H1 (cell line): Measurements from ENCODE around the gene AGBL5. TPM values are rescaled to one million over a fixed set of nuclear protein-coding genes. Genes with fewer than 3 reads are reported as not detected.

Experiments
- CTCF ChIA-PET: fragments of 300-600 bp; sonication (Branson Sonifier 250); formaldehyde crosslinking; loops from one replicate; lab custom pipeline; 2021; ENCODE audit not compliant: partially characterized antibody; lab: Charles Lee
- POLR2A ChIA-PET: fragments of 300-600 bp; sonication (Branson Sonifier 250); formaldehyde crosslinking; loops from one replicate; lab custom pipeline; 2021; ENCODE audit warnings: inconsistent platforms; ENCODE audit not compliant: partially characterized antibody; lab: Charles Lee
- DNase-seq, 2 experiments: peaks; one replicate each; pipeline versions ENCODE4 v3.0.0 to v3.0.0-alpha.2; 2010 to 2022; ENCODE audit warnings: low spot score in 2 of 2, low read depth in 1 of 2, mixed read lengths in 1 of 2
- FAIRE-seq: peaks from 2 replicates; lab custom pipeline; 2011; peaks lifted over from hg19 to GRCh38; lab: Jason Lieb, UNC
- H2AFZ ChIP-seq: 2 replicates; pipeline ENCODE4 v1.8.1; 2012; ENCODE audit warnings: low read length, inconsistent platforms
- H2AK5ac ChIP-seq: 2 replicates; pipeline ENCODE4 v1.6.1; 2013; ENCODE audit warnings: low read depth, low read length
- H2BK120ac ChIP-seq: replicated peaks from 2 replicates; pipeline ENCODE3; 2013; ENCODE audit warnings: low read depth, low read length, inconsistent platforms
- H2BK12ac ChIP-seq: 2 replicates; pipeline ENCODE4 v1.6.1; 2013; ENCODE audit warnings: low read depth, low read length
- H2BK15ac ChIP-seq: 2 replicates; pipeline ENCODE4 v1.6.1; 2013; ENCODE audit warnings: low read length
- H2BK20ac ChIP-seq: 2 replicates; pipeline ENCODE4 v1.6.1; 2013; ENCODE audit warnings: low read length
- H2BK5ac ChIP-seq: 2 replicates; pipeline ENCODE4 v1.6.1; 2013; ENCODE audit warnings: low read depth, low read length
- H3K14ac ChIP-seq: 2 replicates; pipeline ENCODE4 v1.6.1; 2013; ENCODE audit warnings: inconsistent platforms; ENCODE audit not compliant: insufficient read length
- H3K18ac ChIP-seq: 2 replicates; pipeline ENCODE4 v1.6.1; 2013; ENCODE audit warnings: low read length; ENCODE audit errors: extremely low read depth
- H3K23ac ChIP-seq: 2 replicates; pipeline ENCODE4 v1.6.1; 2013; ENCODE audit warnings: inconsistent platforms; ENCODE audit not compliant: insufficient read length
- H3K23me2 ChIP-seq: 2 replicates; pipeline ENCODE4 v1.6.1; 2013; ENCODE audit warnings: low read depth, low read length
- H3K27ac ChIP-seq: 2 replicates; pipeline ENCODE4 v1.6.1; 2011; ENCODE audit warnings: low read depth, low read length, inconsistent platforms
- H3K27me3 ChIP-seq, 4 experiments: replicated peaks in 1 of 4; 1 replicate in 1 of 4; 2 replicates in 3 of 4; pipeline versions ENCODE4 v1.6.1 to v1.8.1; 2011 to 2013; ENCODE audit warnings: low read length in 3 of 4, mild to moderate bottlenecking in 3 of 4, inconsistent platforms in 2 of 4, mixed read lengths in 2 of 4, moderate library complexity in 1 of 4; ENCODE audit not compliant: control insufficient read depth in 3 of 4, insufficient read depth in 3 of 4; ENCODE audit errors: extremely low read depth in 1 of 4
- H3K36me3 ChIP-seq, 4 experiments: 2 replicates each; pipeline versions ENCODE4 v1.6.1 to v1.8.1; 2011 to 2013; ENCODE audit warnings: mild to moderate bottlenecking in 4 of 4, low read length in 3 of 4, moderate library complexity in 2 of 4, control low read depth in 1 of 4, inconsistent platforms in 1 of 4; ENCODE audit not compliant: insufficient read depth in 4 of 4, control insufficient read depth in 2 of 4
- H3K4ac ChIP-seq: replicated peaks from 2 replicates; pipeline ENCODE3; 2013; ENCODE audit warnings: low read length, low read depth, mixed read lengths, inconsistent platforms; ENCODE audit not compliant: insufficient read length
- H3K4me1 ChIP-seq, 4 experiments: replicated peaks in 1 of 4; 1 replicate in 1 of 4; 2 replicates in 3 of 4; pipeline versions ENCODE4 v1.6.1 to v1.8.1; 2011 to 2013; ENCODE audit warnings: low read length in 3 of 4, inconsistent platforms in 2 of 4, mixed read lengths in 1 of 4; ENCODE audit not compliant: insufficient read depth in 4 of 4, control insufficient read depth in 3 of 4
- H3K4me2 ChIP-seq, 2 experiments: 2 replicates each; pipeline versions ENCODE4 v1.6.1 to v1.8.1; 2011 to 2013; ENCODE audit warnings: low read depth in 2 of 2, low read length in 2 of 2, control low read depth in 1 of 2, inconsistent platforms in 1 of 2, mild to moderate bottlenecking in 1 of 2; ENCODE audit not compliant: insufficient read depth in 1 of 2
- H3K4me3 ChIP-seq, 4 experiments: fragments of 200-600, 300-600 bp in 1 of 4; sonication (generic), shearing (Covaris generic), sonication (Bioruptor Twin) in 1 of 4; 2 replicates each; pipeline versions ENCODE4 v1.5.1 to v1.8.1; 2011 to 2016; ENCODE audit warnings: low read length in 4 of 4, low read depth in 3 of 4, control low read depth in 2 of 4, inconsistent platforms in 2 of 4, mild to moderate bottlenecking in 2 of 4, mixed read lengths in 1 of 4, moderate library complexity in 1 of 4; ENCODE audit not compliant: insufficient read depth in 2 of 4; ENCODE audit errors: extremely low read depth in 1 of 4
- H3K56ac ChIP-seq: replicated peaks from 2 replicates; pipeline ENCODE3; 2013; ENCODE audit warnings: low read depth, mild to moderate bottlenecking, mixed read lengths, low read length, inconsistent platforms; ENCODE audit not compliant: insufficient read length
- H3K79me1 ChIP-seq: 2 replicates; pipeline ENCODE4 v1.6.1; 2013; ENCODE audit warnings: low read depth, low read length, control low read depth
- H3K79me2 ChIP-seq, 2 experiments: 2 replicates each; pipeline versions ENCODE4 v1.6.1 to v1.8.1; 2012 to 2013; ENCODE audit warnings: low read length in 2 of 2, mild to moderate bottlenecking in 2 of 2, inconsistent platforms in 1 of 2; ENCODE audit not compliant: insufficient read depth in 2 of 2, control insufficient read depth in 1 of 2
- H3K9ac ChIP-seq, 4 experiments: replicated peaks in 1 of 4; 1 replicate in 1 of 4; 2 replicates in 3 of 4; pipeline versions ENCODE4 v1.6.1 to v1.8.1; 2011 to 2013; ENCODE audit warnings: low read depth in 3 of 4, low read length in 3 of 4, control low read depth in 2 of 4, mild to moderate bottlenecking in 2 of 4, moderate library complexity in 2 of 4, inconsistent platforms in 1 of 4; ENCODE audit errors: extremely low read depth in 1 of 4
- H3K9me3 ChIP-seq, 2 experiments: 2 replicates each; pipeline versions ENCODE4 v1.6.1 to v1.8.1; 2012 to 2013; ENCODE audit warnings: mild to moderate bottlenecking in 2 of 2, moderate library complexity in 2 of 2, control low read depth in 1 of 2, inconsistent platforms in 1 of 2, low read depth in 1 of 2, low read length in 1 of 2, mixed read lengths in 1 of 2; ENCODE audit not compliant: insufficient read depth in 2 of 2
- H4K20me1 ChIP-seq, 2 experiments: replicated peaks in 1 of 2; 2 replicates each; pipeline versions ENCODE3 to v1.8.1; 2011 to 2013; ENCODE audit warnings: inconsistent platforms in 2 of 2, low read length in 2 of 2, mild to moderate bottlenecking in 1 of 2; ENCODE audit not compliant: insufficient read depth in 2 of 2, control insufficient read depth in 1 of 2
- H4K5ac ChIP-seq: 2 replicates; pipeline ENCODE4 v1.6.1; 2013; ENCODE audit warnings: low read length, low read depth, mixed read lengths, inconsistent platforms; ENCODE audit not compliant: insufficient read length
- H4K8ac ChIP-seq: 2 replicates; pipeline ENCODE4 v1.8.0; 2013; ENCODE audit warnings: mild to moderate bottlenecking, moderate library complexity, low read length, inconsistent platforms; ENCODE audit not compliant: insufficient read depth; ENCODE audit errors: extremely low read depth
- H4K91ac ChIP-seq: replicated peaks from 2 replicates; pipeline ENCODE3; 2013; ENCODE audit warnings: low read length, mixed read lengths, inconsistent platforms; ENCODE audit not compliant: insufficient read length
- ASH2L ChIP-seq: fragments of 200-600, 300-600 bp; sonication (generic); IDR thresholded peaks from one replicate; pipeline ENCODE4 v1.7.1; 2017; ENCODE audit warnings: low read length
- EGR1 ChIP-seq: IDR thresholded peaks from 2 replicates; pipeline ENCODE4 v1.6.1; 2011; ENCODE audit warnings: low read depth, low read length, borderline replicate concordance
- MAX ChIP-seq: IDR thresholded peaks from 2 replicates; pipeline ENCODE4 v1.6.1; 2012; ENCODE audit warnings: inconsistent platforms
- RBBP5 ChIP-seq: IDR thresholded peaks from 2 replicates; pipeline ENCODE4 v1.7.1; 2012; ENCODE audit warnings: low read depth, mild to moderate bottlenecking, inconsistent platforms, low read length, moderate library complexity, borderline replicate concordance
- SUZ12 ChIP-seq: fragments of 200-600 bp; sonication (generic); IDR thresholded peaks from 2 replicates; pipeline ENCODE4 v1.6.1; 2012; ENCODE audit warnings: mild to moderate bottlenecking, inconsistent platforms, low read length, moderate library complexity, mixed read lengths
- WGBS, 2 experiments: shearing (Covaris generic) in 1 of 2; methylation state at CpG; one replicate each; pipeline versions ENCODE4 v1.1.6 to v1.1.7; 2013 to 2015; ENCODE audit warnings: low lambda C conversion rate in 2 of 2, mixed read lengths in 2 of 2, inconsistent platforms in 1 of 2, low coverage in 1 of 2, missing lambda C conversion rate in 1 of 2; ENCODE audit not compliant: insufficient replicate concordance in 2 of 2, insufficient coverage in 1 of 2, insufficient read length in 1 of 2; ENCODE audit errors: extremely low coverage in 1 of 2, missing lambda C conversion rate in 1 of 2; 5-methylcytosine and 5-hydroxymethylcytosine counted together
- polyA plus RNA-seq, 7 experiments: library from polyadenylated mRNA; depleted of rRNA in 3 of 7; stranded (reverse) in 5 of 7; unstranded in 2 of 7; fragments of >200 nt in 5 of 7; fragments of 200-250 nt in 2 of 7; gene quantifications; 1 replicate in 5 of 7; 2 replicates in 1 of 7; 4 replicates in 1 of 7; pipeline versions ENCODE4 v1.2.1 to v1.2.3, GENCODE V29; 2011 to 2013; ENCODE audit warnings: missing spikeins in 2 of 7, mixed read lengths in 2 of 7
- total RNA-seq: library from RNA; stranded (reverse); fragmentation: NEBNext Ultra II Directional; extraction: Animal tissue kit (Norgen Biotek cat#: 25700); gene quantifications from 2 replicates; pipeline ENCODE4 v1.2.1, GENCODE V29; 2021

AGBL5 gene
- total and polyA plus RNA-seq, 2 of the 8 experiments (the other 6 are each of a cell fraction or from before 2014, with no cell fraction given): 45.4 to 62.0 TPM

GRCh38 chr2:27007416-27008374 is 43.8 kb upstream of the AGBL5 start:
- no peak overlapping the region for H3K56ac ChIP-seq
- no peaks in the 10 kb centered on the region; a peak in 2 of 7 replicates for H3K27me3 ChIP-seq
- H3K4me3 ChIP-seq: no peak overlapping the region
- no peaks in the 10 kb centered on the region for H3K23me2 ChIP-seq
- no peak overlapping the region for H3K23ac ChIP-seq
- no peak overlapping the region for H2BK20ac ChIP-seq
- DNase-seq (no peak), FAIRE-seq (no peak)
- H4K8ac ChIP-seq: no peak overlapping the region
- H3K4me2 ChIP-seq: no peak overlapping the region
- H3K4ac ChIP-seq: no peak overlapping the region
- no peaks in the 10 kb centered on the region for H3K79me2 ChIP-seq
- no peaks in the 10 kb centered on the region for H3K4me1 ChIP-seq
- no peaks in the 10 kb centered on the region; the same call in 1 of the 2 replicates for H3K79me1 ChIP-seq
- H2AK5ac ChIP-seq: no peak overlapping the region
- H3K9me3 ChIP-seq: peaks cover 5 to 6% of the 10 kb centered on the region in 2 experiments; a peak in 1 of 4 replicates
- H2BK12ac ChIP-seq: no peak overlapping the region
- no peaks in the 10 kb centered on the region for H4K20me1 ChIP-seq
- H2BK5ac ChIP-seq: no peak overlapping the region
- H3K18ac ChIP-seq: no peak overlapping the region
- no peak for TF ChIP-seq RBBP5
- TF ChIP-seq MAX: no peak
- TF ChIP-seq EGR1: no peak
- no peak for TF ChIP-seq SUZ12
- TF ChIP-seq ASH2L: no peak
- no peak overlapping the region for H3K14ac ChIP-seq
- H3K9ac ChIP-seq: no peak overlapping the region
- H3K36me3 ChIP-seq: no peaks in the 10 kb centered on the region
- H4K91ac ChIP-seq: no peak overlapping the region
- no peak overlapping the region for H2BK15ac ChIP-seq
- POLR2A ChIA-PET: no interaction called here
- CTCF ChIA-PET: interaction anchor here (1.0 to 1.9 kb wide), 5 partner anchors 9 to 161 kb away, joined by 3 to 7 read pairs (median 5); partner anchors contain the start of gene TMEM214
- H2AFZ ChIP-seq: no peak overlapping the region
- H3K27ac ChIP-seq: no peak overlapping the region
- H4K5ac ChIP-seq: no peak overlapping the region
- no peak overlapping the region for H2BK120ac ChIP-seq
- WGBS, 2 experiments: 86% methylated on average over 8 of the region's 8 CpGs; no CpG with 5 or more reads in 1 of the 2 experiments
